ENCODE data around the gene APLP1.
"Not testable (repeated sequence)": the region's sequence is repeated elsewhere in the genome, so short reads cannot be mapped to it uniquely, and the experiment has no call there.

The APLP1 gene

GRCh38 chr19:35868172-35868822 is at the start of gene APLP1:
Gene APLP1, plus strand, starts transcription at chr19:35868574. Its CDS starts 63 bp downstream, at chr19:35868637.
- no peak for DNase-seq

DNA sequence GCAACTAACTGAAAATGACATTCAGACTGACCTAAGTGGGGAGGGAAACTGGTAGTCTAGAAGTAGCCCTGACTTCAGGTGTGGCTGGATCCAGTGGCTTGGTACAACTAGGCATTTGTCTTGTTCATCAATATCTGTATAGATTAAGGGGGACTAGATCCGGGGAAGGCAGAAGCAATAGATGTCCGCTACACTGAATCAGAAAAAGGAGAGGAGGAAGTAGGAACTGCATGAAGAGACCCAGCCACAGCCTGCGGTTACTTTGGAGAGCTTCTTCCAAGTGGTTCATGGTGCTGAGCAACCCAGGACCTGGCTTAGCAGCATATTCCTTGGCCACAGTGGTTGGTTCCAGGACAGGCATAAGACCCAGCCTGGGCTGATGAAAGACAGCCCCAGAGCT is 45.8 kb upstream of the APLP1 start:
- no peak for DNase-seq

GRCh38 chr19:35824150-35824549 is 44.2 kb upstream of the APLP1 start:
- DNase-seq: no peak

DNA sequence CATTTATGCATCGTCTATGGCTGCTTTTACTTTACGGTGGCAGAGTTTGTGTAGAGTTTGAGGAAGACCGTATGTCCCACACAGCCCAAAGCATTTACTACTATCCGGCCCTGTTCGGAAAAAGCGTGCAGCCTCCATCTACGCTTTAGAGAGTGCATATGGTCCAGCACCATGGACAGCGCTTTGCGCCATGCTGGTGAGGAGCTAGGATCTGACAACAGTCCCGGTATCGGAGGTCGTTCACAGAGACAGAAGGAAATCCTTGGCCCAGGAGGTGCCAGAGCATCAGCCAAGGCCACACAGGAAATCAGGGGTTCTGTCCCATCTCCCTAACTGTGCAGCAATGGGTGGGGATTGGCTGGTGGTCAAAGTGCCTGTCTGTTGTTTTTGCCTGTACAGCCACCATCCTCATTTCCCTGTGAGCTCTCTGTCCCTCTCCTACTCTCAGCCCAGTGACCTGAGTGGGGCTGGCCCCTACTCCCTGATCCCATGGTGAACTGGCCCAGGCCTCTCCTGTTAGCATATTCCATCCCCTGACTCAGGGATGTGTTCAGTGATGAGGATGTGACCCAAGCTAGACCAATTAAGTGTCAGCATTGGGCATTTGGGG is 39.6 kb upstream of the APLP1 start:
- no peak for DNase-seq

- DNase-seq: no peak
These were observed 37.4 kb upstream of the APLP1 start for GRCh38 chr19:35830986-35831385.

GRCh38 chr19:35832054-35832453 is 36.3 kb upstream of the APLP1 start:
- DNase-seq: no peak

GRCh38 chr19:35833972-35834371 is 34.4 kb upstream of the APLP1 start:
- no peak for DNase-seq

DNA sequence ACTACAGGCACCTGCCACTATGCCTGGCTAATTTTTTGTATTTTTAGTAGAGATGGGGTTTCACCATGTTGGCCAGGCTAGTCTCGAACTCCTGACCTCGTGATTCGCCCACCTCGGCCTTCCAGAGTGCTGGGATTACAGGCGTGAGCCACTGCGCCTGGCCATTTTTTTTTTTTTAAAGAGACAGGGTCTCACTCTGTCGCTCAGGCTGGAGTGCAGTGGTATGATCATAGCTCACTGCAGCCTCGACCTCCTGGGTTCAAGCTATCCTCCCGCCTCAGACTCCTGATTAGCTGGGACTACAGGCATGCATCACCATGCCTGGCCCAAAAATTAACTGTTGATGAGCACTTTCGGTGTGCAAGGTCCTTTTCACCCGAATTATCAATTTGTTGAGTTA is 32.3 kb upstream of the APLP1 start:
- not testable (repeated sequence) for DNase-seq

GRCh38 chr19:35841961-35842595 is 26.3 kb upstream of the APLP1 start:
- no peak for DNase-seq

DNA sequence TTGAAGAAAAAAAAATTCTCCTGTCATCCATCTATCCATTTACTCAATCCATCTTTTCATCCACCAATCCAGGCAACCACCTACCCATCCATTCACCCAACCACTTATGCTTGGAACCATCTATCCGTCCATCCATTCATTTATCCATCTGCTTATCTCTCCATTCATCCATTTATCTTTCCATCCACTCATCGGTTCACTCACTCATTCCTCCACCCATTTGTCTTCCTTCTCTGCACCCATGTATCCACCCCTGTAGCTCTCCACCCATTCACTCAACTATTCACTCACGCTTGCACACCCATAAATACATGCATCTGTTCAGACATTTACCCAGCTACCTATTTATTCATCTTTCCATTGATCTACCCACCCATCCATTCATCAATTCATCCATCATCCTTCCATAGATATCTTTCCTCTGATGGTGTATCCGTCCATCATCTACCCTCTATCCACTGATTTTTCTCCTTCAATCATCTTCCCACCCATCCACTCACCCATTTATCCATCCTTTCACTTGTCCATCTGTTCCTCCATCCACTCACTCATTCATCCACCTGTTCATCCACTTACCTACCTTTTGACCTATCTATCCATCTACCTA is 25.6 kb upstream of the APLP1 start:
- no peak for DNase-seq

DNA sequence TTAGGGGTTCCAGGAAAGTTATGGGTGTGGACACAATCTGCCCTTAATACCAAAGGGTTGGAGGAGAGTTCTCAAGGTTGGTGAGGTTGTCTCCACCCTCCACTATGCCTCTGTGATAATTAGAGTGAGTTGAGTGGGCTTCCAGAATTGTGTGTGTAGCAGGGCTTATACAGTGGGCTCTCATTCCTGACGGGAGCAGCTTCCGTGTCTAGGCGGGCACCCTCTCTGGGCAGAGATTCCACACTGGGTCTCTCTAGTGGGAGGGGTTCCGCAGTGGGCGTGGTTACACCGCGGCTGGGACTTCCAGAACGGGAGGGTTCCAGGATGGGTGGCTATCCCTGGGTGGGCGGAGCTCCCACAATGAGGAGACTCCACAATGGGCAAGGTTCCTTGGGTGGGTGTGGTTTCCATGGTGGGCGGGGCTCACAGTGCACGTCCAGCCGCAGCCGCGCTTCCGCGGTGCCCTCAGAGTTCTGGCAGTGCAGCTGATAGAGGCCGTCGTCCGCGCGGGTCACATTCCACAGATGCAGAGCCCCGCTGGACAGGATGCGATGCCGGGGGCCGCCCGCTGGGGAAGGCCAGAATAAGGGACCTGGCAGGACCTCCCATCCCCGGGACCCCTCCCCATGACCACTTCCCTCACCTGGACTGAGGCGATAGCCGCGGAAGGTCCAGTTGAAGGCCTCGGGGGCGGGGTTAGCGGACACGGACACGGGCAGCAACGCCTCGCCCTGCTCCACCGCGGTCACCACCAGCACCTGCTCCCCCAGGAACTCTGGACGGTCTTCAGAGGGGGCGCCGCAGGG is 24.5 kb upstream of the APLP1 start:
- DNase-seq: no peak

DNA sequence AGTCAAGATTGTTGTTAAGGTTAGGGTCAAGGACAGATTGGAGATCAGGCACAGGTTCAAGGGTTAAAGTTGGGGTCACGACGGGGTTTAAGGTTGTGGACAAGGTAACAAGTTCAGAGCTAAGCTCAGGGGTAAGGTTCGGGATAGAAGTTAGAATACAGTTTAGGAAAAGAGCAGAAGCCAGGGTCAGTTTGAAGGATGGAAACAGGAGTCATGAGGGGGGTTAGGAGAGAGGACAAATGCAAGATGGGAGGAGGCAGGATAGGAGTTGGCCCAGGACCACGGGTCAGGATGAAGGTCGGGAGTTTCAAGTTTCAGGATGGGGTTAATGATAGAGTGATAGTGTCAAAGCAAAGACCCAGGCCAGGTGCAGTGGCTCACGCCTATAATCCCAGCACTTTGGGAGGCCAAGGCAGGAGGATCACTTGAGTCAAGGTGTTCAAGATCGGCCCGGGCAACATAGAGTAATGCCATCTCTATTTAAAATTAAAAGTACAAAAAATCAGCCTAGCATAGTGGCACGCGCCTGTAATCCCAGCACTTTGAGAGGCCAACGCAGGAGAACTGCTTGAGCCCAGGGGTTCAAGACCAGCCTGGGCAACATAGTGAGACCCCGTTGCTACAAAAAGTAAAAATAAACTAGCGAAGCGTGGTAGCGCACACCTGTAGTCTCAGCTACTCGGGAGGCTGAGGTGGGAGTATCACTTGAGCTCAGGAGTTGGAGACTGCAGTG is 23.7 kb upstream of the APLP1 start:
- no peak for DNase-seq

- DNase-seq: no peak
These were observed 22.9 kb upstream of the APLP1 start for GRCh38 chr19:35845215-35846037.

DNA sequence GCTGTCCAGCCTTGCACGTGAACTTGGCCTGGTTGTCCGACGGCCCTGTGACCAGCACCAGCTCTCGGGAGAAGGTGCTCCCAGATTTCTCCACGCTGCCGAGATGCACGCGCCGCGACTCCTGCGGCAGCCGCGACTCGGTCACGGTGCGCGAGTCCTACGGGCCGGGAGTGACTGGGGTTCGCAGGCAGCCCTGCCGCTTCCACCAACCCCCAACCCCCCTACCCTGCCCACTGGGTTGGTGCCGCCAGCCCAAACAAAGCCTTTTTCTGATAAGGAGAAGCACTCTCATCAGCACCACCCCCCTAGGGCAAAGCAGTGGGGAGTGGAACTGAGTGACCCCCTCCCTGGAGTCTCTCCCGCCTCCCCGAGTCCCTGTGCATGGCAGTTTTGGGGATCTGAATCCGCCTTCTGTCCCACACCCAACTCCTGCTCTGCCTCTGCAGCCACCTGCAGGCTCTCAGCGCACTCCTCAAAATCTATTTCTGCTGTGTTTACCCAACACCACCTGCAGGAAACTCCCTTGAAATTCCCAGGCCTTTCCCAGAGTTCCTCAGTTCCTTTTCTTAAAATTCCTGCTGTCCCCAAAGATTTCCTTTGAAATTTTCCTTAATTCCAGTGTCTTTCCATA is 22.2 kb upstream of the APLP1 start:
- no peak for DNase-seq

DNA sequence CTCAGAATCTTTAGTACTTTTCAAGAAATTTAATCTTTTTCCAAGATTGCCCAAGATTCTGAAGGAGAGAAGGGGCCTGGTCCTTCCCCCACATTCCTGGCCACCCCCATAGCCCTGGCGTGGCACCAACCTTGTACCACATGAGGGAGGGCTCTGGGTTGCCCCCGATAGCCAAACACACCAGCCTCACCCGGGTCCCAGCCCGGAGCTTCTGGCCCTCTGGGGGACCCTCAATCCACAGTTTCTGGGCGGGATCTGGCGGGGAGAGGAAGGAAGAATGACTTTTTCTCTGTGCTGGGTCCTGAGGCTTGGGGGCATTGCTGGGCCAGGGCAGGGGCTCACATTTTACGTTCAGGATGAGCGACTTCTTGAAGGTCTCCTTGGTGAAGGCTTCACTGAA is 20.5 kb upstream of the APLP1 start:
- no peak for DNase-seq

DNA sequence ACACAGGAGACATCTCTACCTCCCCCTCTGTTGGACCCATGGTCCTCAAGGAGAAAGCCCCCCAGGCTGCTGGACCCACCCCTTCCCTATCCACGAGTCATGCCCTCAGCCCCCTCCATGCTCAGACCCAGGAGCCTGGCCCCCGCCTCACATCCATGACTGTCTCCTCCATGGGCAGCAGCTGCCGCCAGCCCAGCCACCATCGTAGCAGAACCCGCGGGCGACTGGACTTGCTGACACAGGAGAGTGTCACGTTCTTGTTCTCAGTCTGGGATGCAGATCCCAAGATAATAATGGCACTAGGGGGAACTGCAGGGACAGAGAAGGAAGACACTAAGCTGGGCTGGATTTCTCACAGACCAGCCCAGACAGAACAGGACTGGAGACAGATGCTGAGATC is 19.9 kb upstream of the APLP1 start:
- no peak for DNase-seq

GRCh38 chr19:35848919-35849505 is 19.4 kb upstream of the APLP1 start:
- no peak for DNase-seq

GRCh38 chr19:35851213-35852028 is 17.0 kb upstream of the APLP1 start:
- no peak for DNase-seq

GRCh38 chr19:35852029-35852780 is 16.2 kb upstream of the APLP1 start, which contains the start of gene NPHS1:
Gene NPHS1, minus strand, starts transcription at chr19:35852504. Its CDS starts 667 bp downstream, at chr19:35851837.
- no peak for DNase-seq

Measured in cortex of kidney (tissue), 1 donor.